HG02938 (cell line): ENCODE results near the gene RFTN1.

Source experiments
- ATAC-seq: cut with Tn5 transposase; IDR thresholded peaks from one replicate; pipeline ENCODE4 v1.9.1; 2021; ENCODE audit warnings: mild to moderate bottlenecking, moderate library complexity; ENCODE audit not compliant: unreplicated experiment

RFTN1 gene, protein sequence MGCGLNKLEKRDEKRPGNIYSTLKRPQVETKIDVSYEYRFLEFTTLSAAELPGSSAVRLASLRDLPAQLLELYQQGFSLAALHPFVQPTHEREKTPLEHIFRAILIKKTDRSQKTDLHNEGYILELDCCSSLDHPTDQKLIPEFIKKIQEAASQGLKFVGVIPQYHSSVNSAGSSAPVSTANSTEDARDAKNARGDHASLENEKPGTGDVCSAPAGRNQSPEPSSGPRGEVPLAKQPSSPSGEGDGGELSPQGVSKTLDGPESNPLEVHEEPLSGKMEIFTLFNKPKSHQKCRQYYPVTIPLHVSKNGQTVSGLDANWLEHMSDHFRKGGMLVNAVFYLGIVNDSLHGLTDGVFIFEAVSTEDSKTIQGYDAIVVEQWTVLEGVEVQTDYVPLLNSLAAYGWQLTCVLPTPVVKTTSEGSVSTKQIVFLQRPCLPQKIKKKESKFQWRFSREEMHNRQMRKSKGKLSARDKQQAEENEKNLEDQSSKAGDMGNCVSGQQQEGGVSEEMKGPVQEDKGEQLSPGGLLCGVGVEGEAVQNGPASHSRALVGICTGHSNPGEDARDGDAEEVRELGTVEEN

DNA sequence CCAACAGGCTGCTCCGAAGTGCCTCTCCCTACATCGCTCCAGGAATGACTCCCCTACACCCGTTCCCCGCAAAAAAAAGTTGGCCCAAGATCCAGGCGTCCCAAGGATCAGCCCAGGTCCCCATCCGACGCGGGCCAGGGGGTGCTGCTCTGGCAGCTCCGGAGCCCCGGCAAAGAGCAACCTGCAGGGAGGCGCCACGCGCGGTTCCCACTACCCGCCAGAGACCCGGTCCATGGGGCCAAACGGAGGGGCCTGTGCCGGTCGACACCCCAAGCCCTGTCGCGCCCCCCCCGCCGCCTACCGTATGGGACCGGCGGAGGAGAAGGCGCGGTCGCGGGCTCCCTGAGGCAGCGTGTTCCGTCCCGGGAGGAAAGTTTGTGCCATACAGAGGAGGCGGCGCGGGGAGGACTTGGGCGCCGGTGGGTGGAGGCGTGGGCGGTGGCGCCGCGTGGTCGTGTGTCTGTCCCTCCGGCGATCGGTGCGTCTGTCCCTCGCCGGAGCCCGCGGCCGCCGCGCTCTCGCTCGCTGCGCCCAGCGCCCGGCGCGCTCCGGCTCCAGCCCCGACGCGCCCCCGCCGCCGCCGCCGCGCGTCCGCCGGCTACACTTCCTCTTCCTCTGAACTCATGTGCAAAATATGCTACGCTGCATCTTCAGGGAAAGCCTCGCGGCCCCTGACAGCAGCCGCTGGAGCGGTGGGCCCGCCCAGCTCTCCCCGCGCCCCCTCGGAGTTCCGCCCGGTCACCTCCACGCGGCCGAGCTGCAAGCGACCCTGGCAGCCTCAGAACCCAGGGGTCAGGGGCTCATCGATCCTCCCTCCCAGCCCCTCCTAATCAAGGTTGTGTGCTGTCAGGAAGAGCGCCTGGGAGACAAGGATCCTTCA lies at the start of gene RFTN1:
Gene RFTN1, minus strand, starts transcription at position 559 of the 880 bp plus-strand sequence. CDS start 19,830 bp downstream, outside the sequence.
- ATAC-seq, result no peak

DNA sequence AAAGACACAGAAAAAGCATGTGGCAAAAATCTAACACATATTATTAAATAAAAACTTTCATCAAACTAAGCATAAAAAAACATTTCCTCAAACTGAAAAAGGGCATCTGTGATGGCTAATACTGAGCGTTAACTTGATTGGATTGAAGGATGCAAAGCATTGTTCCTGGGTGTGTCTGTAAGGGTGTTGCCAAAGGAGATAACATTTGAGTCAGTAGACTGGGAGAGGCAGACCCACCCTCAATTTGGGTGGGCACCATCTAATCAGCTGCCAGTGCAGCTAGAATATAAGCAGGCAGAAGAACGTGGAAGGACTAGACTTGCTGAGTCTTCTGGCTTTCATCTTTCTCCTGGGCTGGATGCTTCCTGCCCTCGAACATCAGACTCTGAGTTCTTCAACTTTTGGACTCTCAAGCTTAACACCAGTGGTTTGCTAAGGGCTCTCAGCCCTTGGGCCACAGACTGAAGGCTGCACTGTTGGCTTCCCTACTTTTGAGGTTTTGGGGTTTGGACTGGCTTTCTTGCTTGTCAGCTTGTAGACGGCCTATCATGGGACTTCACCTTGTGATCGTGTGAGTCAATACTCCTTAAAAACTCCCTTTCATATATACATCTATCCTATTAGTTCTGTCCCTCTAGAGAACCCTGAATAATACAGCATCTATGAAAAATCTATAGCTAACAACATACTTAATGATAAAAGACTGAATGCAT lies 46.3 kb upstream of the RFTN1 start:
- no peak for ATAC-seq

DNA sequence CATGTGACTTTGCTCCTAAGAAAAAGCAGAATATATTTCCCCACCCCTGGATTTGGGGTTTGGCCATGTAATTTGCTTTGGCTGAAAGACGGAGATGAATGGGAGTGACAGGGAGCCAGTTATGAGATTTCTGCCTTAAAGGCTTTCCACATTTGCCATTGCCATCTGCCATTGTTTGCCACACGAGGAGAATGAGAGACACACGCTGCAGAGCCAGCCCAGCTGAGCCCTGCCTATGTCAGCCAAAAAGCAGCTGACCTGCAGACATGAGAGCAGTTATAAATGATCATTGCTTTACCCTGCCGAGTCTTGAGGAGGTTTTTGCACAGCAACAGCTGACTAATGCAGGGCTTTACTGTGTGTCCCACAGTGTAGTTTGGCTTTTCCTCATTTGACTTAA lies 40.6 kb upstream of the RFTN1 start:
- ATAC-seq, result no peak

DNA sequence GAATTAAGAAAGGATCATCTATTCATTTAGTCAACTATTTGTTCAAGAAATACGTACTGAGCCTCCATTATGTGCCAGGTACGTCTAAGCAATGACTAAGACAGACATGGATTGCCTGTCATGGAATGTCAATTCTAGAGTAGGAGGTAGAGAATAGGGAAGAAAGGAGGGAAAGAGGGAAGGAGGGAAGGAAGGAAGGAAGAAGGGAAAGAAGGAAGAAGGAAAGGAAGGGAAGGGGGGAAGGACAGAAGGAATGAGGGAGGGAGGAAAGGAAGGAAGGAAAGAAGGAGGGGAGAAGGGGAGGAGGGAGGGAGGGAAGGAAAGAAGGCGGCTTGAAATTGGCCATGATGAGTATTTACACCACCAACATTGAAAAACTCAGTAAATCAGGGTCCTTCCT lies 39.3 kb upstream of the RFTN1 start:
- ATAC-seq, result no peak

DNA sequence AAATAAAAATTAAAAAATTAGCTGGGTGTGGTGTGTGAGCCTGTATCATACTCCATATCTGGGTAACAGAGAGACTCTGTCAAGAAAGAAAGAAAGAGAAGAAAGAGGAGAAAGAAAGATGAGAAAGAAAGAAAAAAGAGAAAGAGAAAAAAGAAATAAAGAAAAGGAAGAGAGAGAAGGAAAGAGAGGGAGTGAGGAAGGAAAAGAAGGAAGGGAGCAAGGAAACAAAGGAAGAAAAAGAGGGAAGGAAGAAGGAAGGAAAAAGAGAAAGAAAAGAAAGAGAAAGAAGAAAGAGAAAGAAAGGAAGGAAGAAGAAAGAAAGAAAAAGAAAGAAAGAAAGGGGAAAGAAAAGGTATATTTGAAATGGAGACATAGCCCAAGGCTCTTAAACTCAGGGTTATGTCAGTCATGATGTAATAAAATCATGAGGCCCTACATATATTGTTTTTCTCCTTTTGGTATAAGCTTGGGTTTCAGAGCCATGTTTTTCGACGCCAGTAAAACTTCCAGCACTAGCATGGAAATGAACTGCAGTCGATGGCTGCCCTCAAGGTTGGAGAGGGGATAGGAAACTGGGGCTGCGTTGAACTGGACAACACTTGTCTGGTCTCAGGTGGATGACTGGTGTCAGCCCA lies 38.0 kb upstream of the RFTN1 start:
- ATAC-seq, result no peak

DNA sequence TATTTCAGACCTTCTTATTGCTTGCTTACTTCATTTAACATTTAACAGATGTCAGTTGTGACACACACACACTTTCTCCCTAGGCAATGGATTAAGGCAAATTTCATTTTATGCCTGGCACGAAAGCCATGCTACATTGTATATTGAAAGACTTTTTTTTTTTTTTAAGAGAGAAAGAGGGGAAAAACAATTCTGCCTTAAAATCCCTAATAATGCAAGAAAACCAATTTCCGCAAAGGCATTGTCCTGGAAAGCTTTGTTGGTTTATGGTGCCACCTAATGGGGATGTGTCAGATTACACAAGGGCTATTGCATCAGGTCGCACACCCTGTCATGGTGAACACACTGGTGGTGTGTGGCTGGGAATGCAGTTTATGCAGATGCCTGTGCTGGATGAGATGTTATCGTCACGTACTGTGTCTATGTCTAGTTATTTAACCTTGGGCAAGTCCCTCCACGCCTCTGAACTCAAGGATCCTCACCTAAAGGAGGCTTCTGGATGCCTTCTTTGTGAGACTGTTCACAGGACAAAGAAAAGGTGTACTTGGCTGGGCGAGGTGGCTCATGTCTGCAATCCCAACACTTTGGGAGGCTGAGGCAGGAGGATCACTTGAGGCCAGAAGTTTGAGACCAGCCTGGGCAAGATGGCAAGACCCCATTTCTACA lies 37.3 kb upstream of the RFTN1 start:
- ATAC-seq, result peak; percentile 96

DNA sequence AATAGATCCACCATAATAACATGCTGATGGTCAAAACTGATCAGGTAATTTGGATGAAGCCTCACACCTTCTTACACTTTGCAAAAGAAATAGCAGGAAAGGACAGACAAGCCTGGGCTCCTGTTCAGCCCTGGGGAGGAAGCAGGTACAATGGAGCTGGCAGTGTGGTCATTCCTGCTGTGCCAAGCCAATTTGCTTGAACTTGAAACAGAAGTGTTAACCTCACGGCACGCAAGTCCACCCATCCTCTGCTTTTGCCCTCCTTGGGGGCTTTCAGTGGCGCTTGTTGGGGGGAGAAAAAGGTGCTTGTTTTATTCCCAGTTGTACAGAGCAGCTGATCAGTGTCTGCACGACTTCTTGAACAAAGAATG lies 36.8 kb upstream of the RFTN1 start:
- peak; percentile 15 for ATAC-seq

DNA sequence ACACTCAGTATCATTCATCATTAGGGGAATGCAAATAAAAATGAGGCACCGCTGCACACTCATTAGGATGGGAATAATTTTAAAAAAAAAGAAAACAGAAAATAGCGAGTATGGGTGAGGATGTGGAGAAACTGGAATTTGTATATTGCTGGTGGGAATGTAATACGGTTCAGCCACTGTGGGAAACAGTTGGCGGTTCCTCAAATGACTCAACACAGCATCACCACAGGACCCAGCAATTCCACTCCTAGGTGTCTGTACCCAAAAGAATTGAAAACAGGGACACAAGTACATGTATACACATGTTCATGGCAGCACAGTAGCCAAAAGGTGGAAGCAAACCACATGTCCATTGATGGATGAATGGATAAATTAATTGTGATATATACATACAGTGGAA lies 35.2 kb upstream of the RFTN1 start:
- ATAC-seq, result no peak

DNA sequence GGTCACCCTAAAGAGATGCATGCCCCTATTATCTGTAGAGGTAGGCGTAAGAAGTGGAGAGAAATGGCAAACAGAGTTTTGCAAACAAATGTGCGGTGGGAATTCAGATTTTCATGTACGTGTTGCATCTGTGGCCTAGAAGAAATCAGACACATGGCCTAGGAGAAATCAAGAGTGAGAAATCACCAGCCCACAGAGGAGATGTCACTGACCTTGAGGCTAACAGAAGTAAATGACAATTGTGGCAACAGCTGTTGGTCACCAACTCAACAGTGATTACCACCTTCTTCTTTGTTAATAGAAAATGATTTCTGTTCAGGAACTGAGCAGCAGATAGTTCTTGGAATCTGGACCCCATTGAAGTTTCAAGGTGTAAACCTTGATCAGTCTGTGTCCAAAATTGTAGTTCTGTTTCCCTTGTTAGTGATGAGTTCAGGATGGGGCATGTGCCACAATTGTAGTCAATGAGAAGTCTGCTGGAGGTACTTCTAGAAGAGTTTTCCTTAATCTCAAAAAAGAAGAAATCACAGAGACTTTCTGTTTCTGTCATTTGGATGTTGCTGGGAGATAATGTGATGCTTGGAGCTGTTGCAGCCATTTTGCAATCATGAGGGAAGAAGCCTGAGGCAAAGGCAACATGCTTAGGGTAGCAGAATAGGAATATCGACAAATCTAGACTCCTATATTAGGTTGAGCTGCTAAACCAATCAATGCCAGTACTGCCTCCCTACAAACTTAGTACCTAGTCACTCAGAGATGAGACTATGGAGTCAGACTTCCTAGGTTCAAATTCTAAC lies 34.3 kb upstream of the RFTN1 start:
- ATAC-seq, result no peak

DNA sequence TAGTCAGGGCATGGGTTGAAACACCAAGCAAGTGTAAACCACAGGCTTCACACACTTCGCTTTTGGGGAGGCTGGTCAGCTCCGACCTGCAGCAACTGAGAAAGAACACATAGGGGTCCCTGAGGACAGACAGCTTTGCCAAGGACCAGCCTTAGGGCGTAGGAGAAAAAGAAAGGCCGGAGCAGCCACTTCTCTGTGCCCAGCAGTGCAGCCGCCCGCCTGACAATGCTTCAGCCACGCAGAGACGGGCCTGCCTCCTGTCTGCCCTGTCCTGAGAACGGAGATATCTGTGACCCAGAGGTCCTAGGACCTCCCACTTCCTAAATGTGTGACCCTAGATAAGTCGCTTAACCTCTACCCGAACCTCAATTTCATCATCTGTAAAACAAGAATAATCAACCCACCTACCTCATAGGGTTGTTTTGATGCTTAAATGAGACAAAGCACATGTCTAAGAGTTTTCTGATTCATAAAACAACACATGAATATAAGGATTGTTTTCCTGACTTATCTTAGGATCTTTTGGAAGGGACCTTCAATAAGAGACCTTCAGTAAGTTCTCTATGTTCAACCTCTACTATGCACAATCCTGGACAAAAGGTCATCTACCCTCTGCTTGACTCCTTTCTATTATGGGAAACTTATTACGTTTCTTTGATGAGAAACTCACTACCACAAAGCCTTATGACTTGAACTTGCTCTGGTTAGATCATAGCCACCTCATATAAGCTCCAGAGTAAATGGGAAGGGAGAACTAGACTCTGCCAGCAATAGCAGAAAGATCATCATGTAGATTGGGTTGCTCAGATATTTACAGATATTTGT lies 32.9 kb upstream of the RFTN1 start:
- ATAC-seq, result no peak

DNA sequence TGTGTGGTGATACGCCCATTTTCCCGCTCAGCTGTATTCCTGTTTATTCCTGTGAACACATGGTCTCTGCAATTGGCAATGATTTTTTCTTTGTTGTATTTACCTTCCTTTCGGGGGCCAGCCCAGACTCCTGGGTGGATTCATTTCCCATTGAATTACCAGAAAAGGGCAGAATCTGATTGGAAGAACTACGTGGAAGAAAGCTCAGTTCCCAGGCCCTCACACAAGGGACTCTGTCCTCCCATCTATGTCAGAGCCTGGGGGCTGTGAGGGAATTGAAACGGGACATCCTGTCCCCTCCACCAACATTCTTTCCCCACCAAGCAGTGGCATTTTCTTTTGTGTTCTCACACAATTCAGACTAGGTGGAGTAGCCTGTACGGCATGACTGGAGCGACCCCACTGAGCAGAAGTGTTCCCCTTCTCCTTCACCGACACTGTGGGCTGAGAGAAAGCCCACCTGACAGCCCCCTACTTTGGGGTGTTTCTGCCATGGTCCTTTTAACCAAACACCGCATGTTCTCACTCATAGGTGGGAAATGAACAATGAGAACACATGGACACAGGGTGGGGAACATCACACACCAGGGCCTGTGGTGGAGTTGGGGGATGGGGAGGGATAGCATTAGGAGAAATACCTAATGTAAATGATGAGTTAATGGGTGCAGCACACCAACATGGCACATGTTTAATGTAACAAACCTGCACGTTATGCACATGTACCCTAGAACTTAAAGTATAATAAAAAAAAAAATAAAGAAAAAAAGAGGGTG lies 32.1 kb upstream of the RFTN1 start:
- no peak for ATAC-seq

DNA sequence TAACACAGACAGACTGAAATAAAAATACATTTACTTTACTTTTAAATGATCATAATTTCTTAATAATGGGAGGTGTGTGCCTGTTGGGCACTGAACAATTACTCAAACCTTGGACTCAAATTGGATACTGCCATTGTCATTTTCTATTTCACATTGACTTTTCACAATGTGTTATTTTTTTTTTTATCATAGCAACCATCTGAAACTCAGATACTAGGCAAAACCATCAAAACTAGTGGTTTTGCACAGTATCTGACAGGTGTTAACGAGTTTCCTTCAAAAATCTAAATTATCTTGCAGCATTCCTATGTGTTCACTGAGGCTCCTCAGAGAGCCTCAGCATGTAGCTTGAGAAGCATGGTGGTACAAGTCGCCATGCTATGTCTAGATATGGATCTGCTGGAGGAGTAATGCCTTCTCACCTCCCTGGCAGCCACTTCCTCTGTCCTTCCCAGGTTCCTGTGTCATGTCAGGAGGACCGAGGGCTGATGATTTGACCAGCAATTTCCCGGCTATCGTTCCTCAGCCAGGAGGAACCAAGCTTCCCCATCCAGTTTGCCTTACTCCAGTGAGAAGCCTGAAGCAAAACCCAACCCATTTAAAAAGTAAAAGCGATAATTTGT lies 29.9 kb upstream of the RFTN1 start:
- ATAC-seq, result no peak

DNA sequence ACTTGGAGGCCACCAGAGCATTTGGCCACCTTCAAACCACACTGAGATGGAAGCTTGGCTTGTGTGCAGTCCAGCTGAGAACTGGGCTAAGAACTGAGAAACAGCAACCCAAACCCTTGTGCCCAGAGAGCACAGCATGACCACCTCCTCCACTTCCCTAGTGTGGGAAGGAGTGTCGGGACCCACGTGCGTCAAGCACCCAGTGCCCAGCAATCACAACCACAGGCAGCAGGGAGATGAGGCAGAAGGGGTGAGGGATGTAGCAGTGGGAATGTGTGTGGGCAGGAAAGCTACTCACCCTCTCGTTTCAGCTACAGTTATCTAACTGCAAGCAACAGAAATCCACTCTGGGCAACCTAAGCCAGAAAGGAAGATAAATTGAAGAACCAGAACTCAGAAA lies 25.0 kb upstream of the RFTN1 start:
- no peak for ATAC-seq

DNA sequence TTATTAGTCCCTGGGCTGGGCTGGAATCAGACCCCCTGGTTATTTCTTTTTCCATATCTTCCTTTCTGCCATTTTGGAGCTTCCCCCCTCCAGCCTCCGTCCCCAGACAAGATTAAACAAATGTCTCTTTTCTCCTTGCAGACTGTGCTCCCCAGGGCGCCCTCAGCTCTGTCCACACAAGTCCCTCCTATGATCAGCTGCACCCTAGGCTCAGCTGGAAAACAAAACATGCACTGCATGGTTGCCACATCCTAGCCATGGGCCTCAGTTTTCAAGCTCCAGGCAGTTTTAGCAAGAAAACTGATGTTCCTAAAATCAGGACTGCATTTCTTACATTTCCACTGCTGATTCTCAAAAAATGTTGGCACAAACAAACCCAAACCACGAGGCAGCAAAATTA lies 23.5 kb upstream of the RFTN1 start:
- no peak for ATAC-seq

DNA sequence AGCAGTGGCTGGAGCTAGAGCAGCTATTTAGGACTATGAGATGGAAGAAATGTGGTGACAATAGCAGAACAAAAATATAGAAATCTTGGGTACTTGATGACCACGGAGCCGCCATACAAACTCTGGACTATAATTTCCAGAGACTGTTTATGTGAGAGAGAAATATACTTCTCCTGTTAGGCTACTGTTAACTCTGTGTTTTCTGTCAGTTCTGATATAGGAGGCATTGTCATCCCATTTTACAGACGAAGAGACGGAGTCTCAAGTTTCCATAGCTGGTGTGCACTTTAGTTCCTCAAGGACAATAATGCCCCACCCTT lies 22.8 kb upstream of the RFTN1 start:
- no peak for ATAC-seq

DNA sequence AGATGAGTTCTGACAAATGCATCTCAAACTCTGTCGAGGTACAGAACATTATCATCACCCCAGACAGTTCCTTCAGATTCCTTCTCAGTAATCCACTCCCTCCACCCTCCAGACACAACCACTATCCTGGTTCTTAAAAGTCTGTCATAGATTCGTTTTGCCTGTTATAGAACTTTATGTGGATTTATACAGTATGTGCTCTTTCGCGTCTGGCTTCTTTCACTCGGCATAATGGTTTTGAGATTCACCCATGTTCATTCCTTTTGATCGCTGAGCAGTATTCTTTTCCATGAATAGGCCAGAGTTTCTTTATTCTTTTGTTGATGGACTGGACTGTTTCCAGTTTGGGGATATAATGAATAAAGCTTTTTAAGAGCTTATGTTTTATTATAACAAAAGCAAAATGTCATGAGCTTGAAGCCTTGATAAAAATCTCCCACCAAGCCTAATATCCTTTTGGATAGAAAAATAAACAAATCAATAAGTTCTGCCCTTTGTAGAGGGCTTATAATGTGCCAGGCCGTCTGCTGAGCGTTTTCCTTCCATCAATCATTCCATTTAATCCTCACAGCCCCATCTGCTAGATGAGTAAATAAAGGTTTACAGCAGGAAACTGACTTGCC lies 21.3 kb upstream of the RFTN1 start:
- no peak for ATAC-seq
